NCI-H2171 treated with DMSO at 0.1 percent for 48 hours (cell line): ENCODE results near the gene RASL11A.
"Not testable (repeated sequence)": the region's sequence is repeated elsewhere in the genome, so short reads cannot be mapped to it uniquely, and the experiment has no call there.

Source experiments
- DNase-seq: peaks from one replicate; lab custom pipeline; 2025; lab: John Stamatoyannopoulos, UW

Gene RASL11A

GRCh38 chr13:27267596-27267995 lies 3.0 kb upstream of the RASL11A start:
- DNase-seq: no peak

- no peak for DNase-seq
Observed at GRCh38 chr13:27269114-27269665, 1.4 kb upstream of the RASL11A start.

GRCh38 chr13:27271570-27272096 lies 1.0 kb downstream of the RASL11A start:
- no peak for DNase-seq

- no peak for DNase-seq
Observed at GRCh38 chr13:27273658-27274425, 3.2 kb downstream of the RASL11A start.

- no peak for DNase-seq
Observed at GRCh38 chr13:27274631-27275030, 4.0 kb downstream of the RASL11A start.

- DNase-seq: no peak
Observed at GRCh38 chr13:27276188-27276587, 5.6 kb downstream of the RASL11A start.

- no peak for DNase-seq
Observed at GRCh38 chr13:27279506-27279905, 8.9 kb downstream of the RASL11A start.

GRCh38 chr13:27280009-27280656 lies 9.5 kb downstream of the RASL11A start:
- no peak for DNase-seq

GRCh38 chr13:27280841-27281240 lies 10.2 kb downstream of the RASL11A start:
- no peak for DNase-seq

GRCh38 chr13:27281420-27281819 lies 10.8 kb downstream of the RASL11A start:
- no peak for DNase-seq

GRCh38 chr13:27283906-27284493 lies 13.4 kb downstream of the RASL11A start:
- DNase-seq: no peak

- no peak for DNase-seq
Observed at GRCh38 chr13:27288392-27288791, 17.8 kb downstream of the RASL11A start.

GRCh38 chr13:27289011-27289665 lies 18.5 kb downstream of the RASL11A start:
- peak; percentile 31 for DNase-seq

GRCh38 chr13:27290715-27291114 lies 20.1 kb downstream of the RASL11A start:
- DNase-seq: no peak

GRCh38 chr13:27291967-27292366 lies 21.3 kb downstream of the RASL11A start:
- DNase-seq: not testable (repeated sequence)

GRCh38 chr13:27293076-27293691 lies 22.6 kb downstream of the RASL11A start:
- DNase-seq: no peak

- no peak for DNase-seq
Observed at GRCh38 chr13:27293873-27294515, 23.4 kb downstream of the RASL11A start.

- no peak for DNase-seq
Observed at GRCh38 chr13:27295096-27295495, 24.5 kb downstream of the RASL11A start.

GRCh38 chr13:27295660-27296059 lies 25.0 kb downstream of the RASL11A start:
- no peak for DNase-seq

- DNase-seq: no peak
Observed at GRCh38 chr13:27296496-27296895, 25.9 kb downstream of the RASL11A start.

- DNase-seq: no peak
Observed at GRCh38 chr13:27298849-27299248, 28.2 kb downstream of the RASL11A start.
